ENCODE measurements around the gene ITGB8.
"Not testable (repeated sequence)": the region's sequence is repeated elsewhere in the genome, so short reads cannot be mapped to it uniquely, and the experiment has no call there.

The ITGB8 gene

DNA sequence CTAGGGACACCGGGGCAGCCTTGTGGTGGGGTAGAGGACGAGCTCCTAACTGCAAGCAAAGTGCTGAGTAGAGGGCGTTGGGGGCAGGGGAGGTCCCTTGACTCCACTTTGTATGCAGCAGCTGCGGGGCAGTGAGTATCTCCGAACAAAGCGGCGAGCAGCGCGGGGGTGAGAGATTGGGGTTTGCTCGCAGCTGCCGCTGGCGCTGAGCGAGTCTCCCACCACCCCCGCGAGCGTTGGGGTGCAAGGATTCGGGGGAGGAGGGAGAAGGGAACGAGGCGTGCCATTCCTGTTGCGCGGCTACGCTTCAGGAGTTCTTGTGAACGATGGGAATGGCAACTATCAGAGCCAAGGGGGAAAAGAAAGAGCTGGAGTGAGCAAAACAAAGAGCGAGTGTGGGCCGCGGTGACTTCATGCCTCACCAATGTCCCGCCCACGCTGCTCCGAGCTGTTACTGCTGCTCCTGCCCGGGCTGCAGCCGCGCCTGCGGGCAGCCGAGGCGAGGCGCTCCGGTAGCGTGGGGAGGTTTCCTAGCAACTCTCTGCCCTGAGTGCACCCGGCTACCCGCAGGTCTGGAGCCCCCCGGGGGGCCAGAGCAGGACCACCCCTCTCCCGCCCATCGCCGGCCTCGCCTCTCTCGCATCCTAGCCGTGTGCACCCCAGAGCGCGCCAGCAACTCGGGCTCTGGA is at the start of gene ITGB8:
Gene ITGB8, plus strand, starts transcription at position 662 of the 689 bp plus-strand sequence. CDS start 907 bp downstream, outside the sequence.
- DNase-seq (ENCODE audit: low read depth) = peak; percentile 85

DNA sequence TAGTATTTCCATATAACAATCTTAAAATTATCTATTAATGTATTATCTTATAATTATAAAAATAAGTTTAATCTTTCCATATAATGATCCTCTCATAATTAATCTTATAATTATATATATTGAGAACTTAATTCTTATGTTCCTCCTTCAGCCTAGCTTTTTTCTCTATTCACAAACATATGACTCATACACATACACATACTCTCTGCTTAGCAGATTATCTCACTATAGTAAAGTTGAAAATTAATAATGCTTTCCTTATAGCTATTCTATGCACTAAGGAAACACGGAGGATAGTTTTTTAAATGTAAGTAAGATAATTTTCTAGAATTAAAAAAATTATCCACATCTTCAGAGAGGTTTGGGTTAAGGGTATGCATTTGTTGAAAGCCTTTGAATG is 47.7 kb upstream of the ITGB8 start:
- DNase-seq (ENCODE audit: low read depth) = no peak

DNA sequence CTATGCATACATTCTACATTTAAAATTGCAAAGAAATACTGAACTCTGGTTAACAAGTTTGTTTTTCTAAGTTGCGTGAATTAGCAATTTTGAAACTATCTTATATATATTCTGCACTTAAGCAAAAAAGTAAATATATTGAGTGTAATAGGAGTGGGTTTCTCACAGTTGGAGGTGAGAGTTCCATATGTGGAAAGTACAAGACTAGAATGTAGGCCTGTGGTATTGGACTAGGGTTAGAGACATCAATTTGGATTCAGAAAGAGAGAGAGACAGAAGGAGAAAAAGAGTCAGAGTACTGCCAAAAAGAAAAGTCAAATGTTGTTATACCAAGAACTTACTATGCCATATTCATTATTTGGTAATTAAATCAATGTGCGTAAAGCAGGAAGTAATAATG is 47.3 kb upstream of the ITGB8 start:
- DNase-seq (ENCODE audit: low read depth) = no peak

DNA sequence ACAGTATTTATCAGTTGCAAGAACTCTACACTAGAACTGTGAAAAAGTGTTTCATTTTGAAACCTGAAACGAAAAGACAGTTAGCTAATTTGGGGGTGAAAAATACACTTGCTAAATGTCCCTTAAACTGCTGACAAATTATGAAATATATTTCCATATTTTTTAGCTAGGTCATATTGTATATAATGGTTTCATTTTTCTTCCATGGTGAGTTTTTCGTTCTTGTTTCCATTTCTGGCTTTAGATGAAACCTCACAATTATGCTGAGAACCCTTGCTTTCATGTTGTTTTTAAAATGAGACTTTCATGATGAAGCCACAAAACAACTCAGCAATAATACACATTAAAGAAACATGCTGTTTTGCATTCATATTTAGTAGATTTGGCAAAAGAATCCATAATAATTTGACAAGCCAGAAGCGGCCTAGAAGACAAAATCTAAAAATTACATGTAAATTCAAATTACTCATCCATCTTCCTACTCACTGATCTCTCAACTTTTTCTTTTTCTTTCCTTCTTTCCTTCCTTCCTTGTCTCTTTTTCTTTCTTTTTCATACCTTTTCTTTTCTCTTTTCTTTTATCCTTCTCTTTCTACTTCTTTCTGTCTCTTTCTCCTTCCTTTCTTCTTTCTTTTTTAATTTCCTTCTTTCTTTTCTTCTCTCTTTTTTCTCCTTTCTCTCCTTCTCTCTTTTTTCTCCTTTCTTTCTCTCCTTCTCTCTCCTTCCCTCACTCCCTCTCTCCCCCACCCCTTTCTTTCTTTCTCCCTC is 46.5 kb upstream of the ITGB8 start:
- DNase-seq (ENCODE audit: low read depth) = no peak

DNA sequence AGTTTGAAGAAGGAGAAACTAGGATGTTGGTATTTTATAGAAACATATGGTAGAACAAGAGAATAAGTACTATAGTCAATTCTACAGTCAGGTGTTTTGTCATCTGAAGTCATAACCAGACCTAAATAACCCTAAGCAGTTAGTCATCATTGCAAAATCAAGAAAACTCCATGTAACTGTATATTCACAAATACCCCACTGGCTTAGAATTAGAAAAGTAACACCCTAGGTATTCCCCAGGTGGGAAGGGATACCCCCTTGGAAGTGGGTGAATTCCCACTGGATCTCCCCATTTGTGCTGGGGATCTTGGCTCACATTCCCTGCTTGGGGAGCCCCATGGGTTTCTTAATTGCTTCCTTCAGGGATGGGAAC is 45.9 kb upstream of the ITGB8 start:
- DNase-seq (ENCODE audit: low read depth) = no peak

DNA sequence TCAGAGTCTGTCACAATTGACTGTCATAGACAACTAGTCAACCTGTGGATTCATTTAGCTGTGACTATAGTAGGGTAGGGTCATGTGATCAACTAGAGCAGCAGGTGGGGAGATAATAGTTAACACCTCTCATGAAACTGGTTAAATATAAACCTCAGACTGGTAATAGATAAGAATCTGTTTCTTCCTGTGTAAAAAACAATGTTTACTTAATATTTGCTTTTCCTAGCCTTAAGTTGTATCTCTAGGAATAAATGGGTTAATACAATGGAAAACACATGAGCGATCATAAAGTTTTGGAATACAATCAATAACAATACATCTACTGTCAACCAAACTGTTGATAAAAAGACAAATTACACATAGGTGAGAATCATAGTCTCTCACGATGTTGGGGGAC is 43.4 kb upstream of the ITGB8 start:
- DNase-seq (ENCODE audit: low read depth) = no peak

DNA sequence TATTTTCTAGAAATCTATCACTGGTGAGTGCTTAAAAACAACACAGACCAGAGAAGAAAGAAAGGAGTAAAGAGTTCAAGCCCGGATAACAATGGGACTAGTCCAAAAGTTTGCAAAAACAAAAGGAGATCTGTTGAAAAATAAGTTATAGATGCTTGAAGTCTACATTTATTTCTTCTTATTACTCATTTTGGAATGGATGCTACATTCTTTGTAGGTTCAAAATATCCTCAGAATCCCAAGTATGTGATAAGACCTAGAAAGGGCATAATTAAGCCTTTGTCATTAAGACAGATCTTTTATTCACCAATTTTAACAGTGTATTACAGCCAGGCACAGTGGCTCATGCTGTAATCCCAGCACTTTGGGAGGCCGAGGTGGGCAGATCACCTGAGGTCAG is 42.7 kb upstream of the ITGB8 start:
- no peak for DNase-seq (ENCODE audit: low read depth)

DNA sequence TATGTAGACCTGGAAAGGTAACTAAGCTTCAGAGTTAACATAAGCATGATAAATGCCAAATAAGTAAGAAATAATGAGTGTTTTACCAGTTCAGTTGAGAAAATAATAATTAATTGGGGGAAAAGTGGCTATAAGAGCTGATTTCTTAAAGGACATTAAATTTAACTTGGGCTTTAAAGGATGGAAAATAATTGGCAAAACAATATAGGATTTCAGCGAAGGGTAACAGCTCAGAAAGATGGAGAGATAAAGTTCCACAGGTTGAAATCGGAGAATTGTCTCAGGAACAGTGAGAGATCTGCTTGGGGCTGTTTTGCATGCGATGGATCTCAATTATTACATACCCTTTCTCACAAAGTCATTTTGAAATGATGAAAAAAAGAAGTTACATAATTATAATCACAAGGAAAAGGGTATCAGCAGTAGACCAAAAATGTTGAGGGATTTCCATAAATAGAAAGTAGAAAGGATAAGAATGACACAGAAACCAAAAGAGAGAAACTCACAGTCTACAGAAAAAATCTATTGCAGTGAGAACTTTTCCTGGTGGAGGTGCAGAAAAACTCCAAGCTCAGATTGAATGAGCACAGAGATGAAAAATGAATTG is 40.1 kb upstream of the ITGB8 start:
- no peak for DNase-seq (ENCODE audit: low read depth)

DNA sequence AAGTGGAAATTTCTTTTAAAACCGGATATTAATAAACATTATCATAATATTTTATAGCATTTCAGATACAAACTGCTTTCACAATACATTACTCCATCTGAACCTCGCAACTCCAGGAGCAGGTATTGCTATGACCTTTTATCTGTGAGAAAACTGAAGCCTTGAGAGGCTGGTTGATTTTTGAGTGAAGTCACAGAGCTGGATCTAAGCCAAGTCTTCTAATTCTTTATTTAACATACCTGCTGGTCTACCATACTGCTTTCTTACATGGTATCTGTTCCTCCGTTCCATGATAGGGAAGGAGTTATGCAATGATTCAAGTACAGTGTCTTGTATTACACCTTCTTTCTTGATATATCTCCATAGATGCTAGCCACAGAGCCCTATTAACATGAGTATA is 37.4 kb upstream of the ITGB8 start:
- no peak for DNase-seq (ENCODE audit: low read depth)

DNA sequence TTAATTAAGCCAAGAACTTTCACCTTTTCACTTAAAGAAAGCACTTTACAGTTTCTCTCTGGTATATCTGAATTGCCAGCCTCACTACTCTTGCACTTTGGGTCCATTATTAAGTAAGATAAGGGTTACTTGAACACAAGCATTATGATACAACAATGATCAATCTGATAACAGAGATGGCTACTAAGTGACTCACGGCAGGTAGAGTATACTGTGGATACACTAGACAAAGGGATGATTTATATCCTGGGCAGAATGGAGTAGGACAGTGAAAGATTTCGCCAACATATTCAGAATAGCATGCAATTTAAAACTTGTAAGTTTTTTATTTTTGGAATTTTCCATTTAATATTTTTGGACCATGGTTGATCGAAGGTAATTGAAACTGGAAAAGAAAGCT is 34.3 kb upstream of the ITGB8 start:
- DNase-seq (ENCODE audit: low read depth) = peak; percentile 11

DNA sequence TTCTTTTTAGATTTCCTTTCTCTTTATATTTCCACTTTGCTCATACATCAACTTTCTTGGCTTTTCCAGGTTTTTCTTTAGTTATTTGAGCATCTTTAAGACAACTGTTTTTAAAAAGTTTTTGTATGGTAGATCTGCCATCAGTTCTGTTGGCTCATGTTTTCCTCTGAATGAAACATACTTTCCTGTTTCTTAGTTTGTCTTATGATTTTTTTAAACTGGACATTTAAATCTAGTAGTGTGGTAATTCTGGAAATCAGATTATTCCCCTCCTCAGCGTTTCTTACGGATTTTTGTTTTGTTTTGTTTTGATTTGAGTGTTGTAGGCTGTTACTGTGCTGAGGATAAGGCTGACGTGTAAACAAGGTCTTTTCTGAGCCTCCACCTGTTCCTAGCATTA is 33.8 kb upstream of the ITGB8 start:
- no peak for DNase-seq (ENCODE audit: low read depth)

DNA sequence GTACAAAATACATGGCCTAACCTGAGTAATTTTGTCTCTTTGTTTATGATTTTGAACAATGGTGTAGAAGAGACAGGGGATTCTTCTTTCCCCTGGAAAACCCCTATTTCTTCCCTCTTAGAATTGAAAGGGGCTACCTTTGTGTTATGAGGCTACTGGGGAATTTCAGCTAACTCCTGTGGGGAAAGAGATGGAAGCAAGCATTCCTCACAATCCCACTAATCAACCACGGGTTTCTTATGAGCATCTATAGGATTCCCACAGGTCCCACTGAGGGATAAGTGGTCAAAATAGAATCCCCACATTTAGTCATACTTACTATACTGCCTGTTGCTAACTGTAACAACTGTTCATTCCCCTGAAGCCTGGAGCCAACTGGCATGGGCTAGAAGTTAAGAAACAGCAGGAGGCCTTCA is 32.2 kb upstream of the ITGB8 start:
- no peak for DNase-seq (ENCODE audit: low read depth)

DNA sequence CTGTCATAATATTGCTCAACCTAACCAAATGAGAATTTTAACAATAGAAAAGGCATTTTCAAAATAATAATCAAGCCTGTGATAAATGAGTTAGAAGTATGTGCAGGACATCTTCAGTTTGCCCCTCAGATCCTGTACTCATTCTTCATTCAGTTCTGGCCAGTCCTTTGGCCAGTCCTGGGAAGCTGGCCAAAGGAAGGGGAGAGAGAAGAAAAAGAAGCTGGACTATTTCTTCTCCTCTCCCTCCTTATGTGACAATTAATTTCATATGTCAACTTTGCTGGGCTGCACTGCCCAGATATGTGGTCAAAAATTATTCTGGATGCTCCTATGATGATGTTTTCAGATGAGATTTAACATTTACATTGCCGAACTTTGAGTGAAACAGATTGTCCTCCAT is 31.6 kb upstream of the ITGB8 start:
- DNase-seq (ENCODE audit: low read depth) = no peak

DNA sequence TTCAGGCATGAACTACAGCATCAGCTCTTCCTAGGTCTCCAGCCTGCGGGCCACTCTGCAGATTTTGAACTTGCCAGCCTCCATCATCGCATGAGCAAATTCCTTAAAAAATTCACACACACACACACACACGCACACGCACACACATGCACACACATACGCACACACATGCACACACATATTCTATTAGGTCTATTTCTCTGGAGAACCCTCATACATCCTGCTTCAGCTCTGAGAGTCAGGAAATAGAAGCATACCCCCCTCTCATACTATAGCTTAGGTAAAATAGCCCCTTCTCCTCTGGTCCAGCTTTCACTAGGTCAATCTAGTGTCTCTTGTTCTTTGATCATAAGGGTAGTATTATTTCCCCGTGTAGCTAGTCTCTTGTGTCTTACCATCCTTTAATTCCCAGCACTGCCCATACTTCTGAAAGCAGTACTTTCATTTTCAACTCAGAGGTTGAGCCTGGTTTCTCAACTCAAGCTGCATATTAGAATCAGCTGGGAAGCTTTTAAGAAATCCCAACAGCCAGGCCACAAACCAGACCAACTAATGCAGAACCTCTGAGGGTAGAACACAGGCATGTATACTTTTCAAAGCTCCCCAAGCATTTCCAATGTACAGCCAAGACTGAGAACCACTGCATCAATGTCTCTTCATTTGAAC is 30.9 kb upstream of the ITGB8 start:
- no peak for DNase-seq (ENCODE audit: low read depth)

DNA sequence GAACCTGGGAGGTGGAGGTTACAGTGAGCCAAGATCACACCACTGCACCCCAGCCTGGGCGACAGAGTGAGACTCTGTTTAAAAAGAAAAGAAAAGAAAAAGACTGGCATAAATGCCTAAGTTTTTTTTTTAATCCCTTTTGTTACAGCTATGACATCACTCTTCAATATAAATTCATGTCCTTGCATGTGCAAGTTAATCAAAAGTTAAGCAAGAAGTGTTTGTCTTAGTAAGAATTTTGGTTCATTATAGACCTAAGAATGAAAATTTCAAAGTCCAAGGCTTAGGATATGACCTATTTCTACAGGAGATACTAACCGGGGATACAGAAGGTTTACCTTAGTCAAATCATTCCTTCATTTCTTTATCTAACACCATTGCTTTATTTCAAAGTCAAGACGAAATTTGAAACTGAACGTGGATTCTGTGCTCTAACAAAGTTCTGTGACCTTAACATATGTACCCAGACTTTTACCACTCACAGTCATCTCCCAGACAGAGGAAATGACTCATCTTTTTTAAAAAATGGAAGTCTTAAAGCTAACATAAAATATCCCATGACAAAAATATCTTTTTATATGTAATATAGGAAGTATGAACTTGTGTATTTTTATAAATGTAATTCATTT is 29.3 kb upstream of the ITGB8 start:
- DNase-seq (ENCODE audit: low read depth) = peak; percentile 48

DNA sequence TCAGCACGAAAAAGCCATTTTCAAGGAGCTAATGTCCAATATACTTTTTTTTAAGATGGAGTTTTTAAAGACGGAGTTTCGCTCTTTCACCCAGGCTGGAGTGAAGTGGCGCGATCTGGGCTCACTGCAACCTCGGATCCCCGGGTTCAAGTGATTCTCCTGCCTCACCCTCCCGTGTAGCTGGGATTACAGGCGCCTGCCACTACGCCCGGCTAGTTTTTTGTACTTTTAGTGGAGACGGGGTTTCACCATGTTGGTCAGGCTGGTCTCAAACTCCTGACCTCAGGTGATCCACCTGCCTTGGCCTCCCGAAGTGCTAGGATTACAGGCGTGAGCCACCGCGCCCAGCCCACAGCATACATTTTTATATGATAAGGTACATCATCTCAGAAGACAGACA is 28.4 kb upstream of the ITGB8 start:
- DNase-seq (ENCODE audit: low read depth) = not testable (repeated sequence)

DNA sequence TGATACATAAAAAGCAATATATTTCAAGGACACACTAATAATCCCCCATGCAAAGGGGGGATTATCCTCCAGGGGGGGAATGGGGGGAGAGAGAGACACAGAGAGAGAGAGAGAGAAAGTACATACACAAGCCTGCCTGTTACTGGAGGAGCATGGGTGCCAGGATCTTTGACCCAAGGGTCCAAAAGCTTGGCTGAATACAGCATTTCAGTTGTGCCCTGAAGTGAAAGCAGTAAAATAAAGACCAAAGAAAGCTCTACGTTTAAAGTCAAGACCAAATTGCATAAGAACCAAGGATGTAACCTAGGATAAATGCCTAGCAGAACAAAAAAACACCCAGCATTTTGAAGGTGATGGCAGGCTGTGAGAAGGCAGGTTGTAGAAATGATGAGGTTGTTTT is 27.8 kb upstream of the ITGB8 start:
- no peak for DNase-seq (ENCODE audit: low read depth)

DNA sequence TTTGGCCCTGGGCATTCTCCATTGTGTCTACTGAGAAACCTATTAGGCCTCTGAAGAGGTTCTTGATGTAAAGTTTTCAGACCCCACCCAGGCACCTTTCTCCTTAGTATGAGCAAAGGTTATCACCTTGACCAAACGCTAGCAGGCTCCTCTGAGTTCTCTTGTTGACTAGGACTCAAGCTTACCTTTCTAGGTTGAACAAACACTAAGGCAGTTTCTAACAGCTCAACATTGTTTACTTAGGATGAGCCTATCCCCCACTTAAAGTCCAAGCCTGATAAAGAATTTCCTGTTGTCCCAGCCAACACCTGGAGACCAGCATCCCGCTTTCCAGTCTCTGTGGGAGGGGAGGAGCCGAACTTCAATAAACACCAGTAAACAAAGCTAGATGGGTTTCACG is 26.3 kb upstream of the ITGB8 start:
- no peak for DNase-seq (ENCODE audit: low read depth)

DNA sequence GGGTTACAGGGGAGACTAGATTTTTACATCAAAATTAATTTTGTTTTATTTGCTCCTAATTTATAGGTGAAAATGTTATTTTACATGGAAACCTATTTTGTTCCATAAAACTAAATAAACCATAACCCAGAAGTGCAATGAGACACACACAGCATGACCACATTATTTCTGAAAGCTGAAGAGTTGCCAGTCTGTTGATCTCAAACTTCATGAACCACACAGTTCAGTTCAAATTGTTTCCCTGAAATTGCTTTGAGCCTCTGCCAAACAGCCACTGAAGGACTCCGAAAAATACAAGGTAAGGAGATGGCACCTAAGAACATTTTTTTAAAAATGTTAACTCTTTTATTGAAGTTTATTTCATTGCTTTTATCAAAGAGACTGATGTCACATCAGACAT is 25.0 kb upstream of the ITGB8 start:
- DNase-seq (ENCODE audit: low read depth) = no peak

DNA sequence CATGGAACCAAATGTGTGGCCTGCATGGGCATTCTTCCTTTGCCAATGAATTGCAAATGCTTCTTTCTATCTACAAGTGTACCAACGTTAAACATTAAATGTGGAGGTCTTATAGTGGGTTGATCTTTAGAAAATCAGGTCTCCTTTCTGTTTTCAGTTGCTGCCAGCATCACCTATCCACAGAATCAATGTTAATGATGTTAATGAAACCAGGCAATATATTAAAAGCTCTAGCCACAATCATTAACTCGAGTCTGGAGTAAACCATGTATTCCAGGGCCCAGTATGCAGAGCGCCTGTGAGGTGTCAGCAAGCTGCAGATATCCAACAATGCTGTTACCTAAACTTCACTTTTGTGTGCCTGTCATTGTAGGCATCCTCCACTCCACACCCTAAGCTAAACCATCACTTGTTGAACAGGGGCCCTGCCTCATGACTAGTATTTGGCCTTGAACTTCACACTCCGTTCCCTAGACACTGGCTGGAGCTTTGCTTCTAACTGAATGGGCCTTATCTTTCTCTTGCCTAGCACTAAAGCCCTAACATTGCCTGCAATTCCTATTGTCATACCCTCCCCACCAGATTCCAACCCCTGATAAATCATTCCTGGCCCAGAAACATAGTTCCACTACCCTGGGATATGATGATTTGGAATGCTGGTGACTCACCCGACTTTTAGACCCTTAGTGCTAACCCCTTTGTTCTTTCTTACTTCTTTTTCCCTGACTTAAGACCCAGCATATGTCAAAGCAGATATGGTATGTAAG is 24.3 kb upstream of the ITGB8 start:
- peak; percentile 15 for DNase-seq (ENCODE audit: low read depth)

DNA sequence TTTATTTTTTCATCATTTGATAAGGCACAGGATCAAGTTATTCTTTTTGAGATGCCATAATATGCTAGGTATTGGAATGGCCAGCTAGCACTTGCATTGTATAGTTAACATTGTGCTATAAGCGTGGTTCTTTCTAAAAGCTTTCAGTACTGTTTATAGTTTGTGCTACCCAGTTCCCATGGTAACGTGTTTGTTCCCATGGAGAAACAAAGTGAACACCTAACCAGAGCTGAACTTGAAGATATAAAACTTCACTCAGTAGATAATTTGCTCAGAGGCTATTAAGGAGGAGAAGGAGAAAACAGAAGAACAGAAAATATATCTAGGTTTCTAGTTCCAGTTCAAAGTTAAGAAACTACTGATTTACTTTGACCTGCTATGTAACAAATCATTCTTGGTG is 23.6 kb upstream of the ITGB8 start:
- no peak for DNase-seq (ENCODE audit: low read depth)

DNA sequence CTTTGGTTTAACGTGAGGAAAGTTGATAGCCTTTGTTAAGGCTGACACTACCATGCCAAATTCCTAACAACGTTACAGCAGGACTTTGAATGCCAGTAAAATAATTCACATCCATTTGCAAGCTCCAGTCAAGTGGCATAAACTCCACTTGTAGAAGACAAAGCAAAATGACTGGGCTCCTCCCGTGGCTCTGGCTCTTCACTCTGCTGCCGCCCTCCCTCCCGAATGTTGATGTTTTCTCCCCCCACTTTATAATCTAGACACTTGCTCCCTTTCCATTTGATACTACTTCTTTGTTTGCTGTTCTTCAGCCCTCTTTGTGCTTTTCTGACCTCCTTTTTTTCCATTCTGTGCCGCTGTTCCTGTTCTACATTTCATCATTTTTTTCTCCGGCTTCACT is 22.8 kb upstream of the ITGB8 start:
- no peak for DNase-seq (ENCODE audit: low read depth)
